Ascending aorta (tissue), 2 donors: Measurements from ENCODE around the gene CC2D2A. TPM values are rescaled to one million over a fixed set of nuclear protein-coding genes. Genes with fewer than 3 reads are reported as not detected.

Experiments used
- DNase-seq, 2 donors: peaks; one replicate each; pipeline ENCODE4 v3.0.0-alpha.2; 2019; ENCODE audit warnings: low spot score in 2 of 2
- H3K27ac ChIP-seq, 2 donors: fragments of 200-600 bp; sonication (generic); one replicate each; pipeline ENCODE4 v1.5.1; 2016 to 2017; ENCODE audit warnings: mild to moderate bottlenecking in 1 of 2
- H3K27me3 ChIP-seq: fragments of 200-600 bp; sonication (generic); one replicate; pipeline ENCODE4 v1.5.1; 2017
- H3K36me3 ChIP-seq, 2 donors: fragments of 200-600 bp; sonication (generic); one replicate each; pipeline ENCODE4 v1.5.1; 2016
- H3K4me1 ChIP-seq, 2 donors: fragments of 200-600 bp; sonication (generic); one replicate each; pipeline ENCODE4 v1.5.1; 2016 to 2017; ENCODE audit warnings: mild to moderate bottlenecking in 1 of 2
- H3K4me3 ChIP-seq, 2 donors: fragments of 200-600 bp; sonication (generic); one replicate each; pipeline ENCODE4 v1.5.1; 2016 to 2017; ENCODE audit warnings: mild to moderate bottlenecking in 1 of 2
- H3K9me3 ChIP-seq, 2 donors: fragments of 200-600 bp; sonication (generic); one replicate each; pipeline ENCODE4 v1.5.1; 2016
- CTCF ChIP-seq, 3 experiments: fragments of 200-600 bp in 2 of 3; fragments of 450-650 bp in 1 of 3; sonication (generic) in 2 of 3; IDR thresholded peaks; one replicate each; pipeline ENCODE4 v1.5.1; 2016 to 2019; ENCODE audit warnings: antibody characterized with exemption in 3 of 3, mild to moderate bottlenecking in 1 of 3, moderate library complexity in 1 of 3
- intact Hi-C: fragments of 100-400 bp; cut with DNase I; formaldehyde crosslinking; loops from one replicate; pipeline ENCODE4 v1.15.1; 2023
- total RNA-seq: library from RNA; depleted of rRNA; stranded (reverse); fragments of >200 nt; gene quantifications from one replicate; pipeline ENCODE4 v1.1.0, GENCODE V29; 2016

Gene CC2D2A
- total RNA-seq, 1 donor from 2014 or later = 2.8 TPM

GRCh38 chr4:15479913-15480185, 10.2 kb downstream of the CC2D2A start:
- Histone ChIP-seq H3K4me1 (peaks cover 3 to 10% of the 10 kb centered on the region in 2 donors), H3K27me3 (no peaks in the 10 kb centered on the region), H3K36me3 (peaks cover 0 to 14% of the 10 kb centered on the region in 2 donors), H3K4me3 (peak overlapping the region; percentile 51 to 71), H3K27ac (peak overlapping the region; percentile 76 to 78), H3K9me3 (no peaks in the 10 kb centered on the region)
- intact Hi-C loops = loop anchor here (2.0 to 10.0 kb wide), 4 partner anchors 175 to 477 kb away; partner anchors contain the start of gene FBXL5
- no peak for DNase-seq
- no peak for TF ChIP-seq CTCF (IDR thresholded peaks at IDR 0.05)

GRCh38 chr4:15481961-15482745, 12.5 kb downstream of the CC2D2A start:
- TF ChIP-seq CTCF (IDR thresholded peaks at IDR 0.05) = no peak
- Histone ChIP-seq H3K4me1 (peaks cover 3 to 10% of the 10 kb centered on the region in 2 donors), H3K27ac (no peak overlapping the region), H3K4me3 (no peak overlapping the region), H3K27me3 (no peaks in the 10 kb centered on the region), H3K9me3 (peaks cover 0 to 5% of the 10 kb centered on the region in 2 donors), H3K36me3 (peaks cover 0 to 10% of the 10 kb centered on the region in 2 donors)
- DNase-seq = no peak
- intact Hi-C loops = no loop called here

- H3K36me3 ChIP-seq = peaks cover 0 to 10% of the 10 kb centered on the region in 2 donors
- no peak for DNase-seq
- intact Hi-C loops = no loop called here
- no peak overlapping the region for H3K4me3 ChIP-seq
- H3K9me3 ChIP-seq = peaks cover 0 to 12% of the 10 kb centered on the region in 2 donors
- peaks cover 3 to 10% of the 10 kb centered on the region in 2 donors for H3K4me1 ChIP-seq
- H3K27me3 ChIP-seq = no peaks in the 10 kb centered on the region
- no peak for TF ChIP-seq CTCF (IDR thresholded peaks at IDR 0.05)
- H3K27ac ChIP-seq = no peak overlapping the region
Measured at GRCh38 chr4:15482842-15483241, 13.2 kb downstream of the CC2D2A start.

- no peak for DNase-seq
- Histone ChIP-seq H3K4me1 (no peaks in the 10 kb centered on the region), H3K27me3 (no peaks in the 10 kb centered on the region), H3K27ac (no peak overlapping the region), H3K4me3 (no peak overlapping the region), H3K9me3 (peaks cover 4 to 22% of the 10 kb centered on the region in 2 donors), H3K36me3 (peaks cover 5 to 6% of the 10 kb centered on the region in 2 donors)
- intact Hi-C loops = no loop called here
- no peak for TF ChIP-seq CTCF (IDR thresholded peaks at IDR 0.05)
Measured at GRCh38 chr4:15488136-15488535, 18.5 kb downstream of the CC2D2A start.

GRCh38 chr4:15488658-15489470, 19.2 kb downstream of the CC2D2A start:
- Histone ChIP-seq H3K27me3 (no peaks in the 10 kb centered on the region), H3K27ac (no peak overlapping the region), H3K9me3 (peaks cover 4 to 22% of the 10 kb centered on the region in 2 donors), H3K36me3 (peaks cover 5 to 6% of the 10 kb centered on the region in 2 donors), H3K4me1 (no peaks in the 10 kb centered on the region), H3K4me3 (no peak overlapping the region)
- no peak for TF ChIP-seq CTCF (IDR thresholded peaks at IDR 0.05)
- DNase-seq = no peak
- intact Hi-C loops = no loop called here
